K562 (cell line): ENCODE results near the gene HCRTR1. TPM values are rescaled to one million over a fixed set of nuclear protein-coding genes. Genes with fewer than 3 reads are reported as not detected.

Experiments
- ATAC-seq: fragments of 200-7000 bp; cut with Tn5 transposase; 3 replicates; pipeline ENCODE4 v1.9.1; 2020; ENCODE audit warnings: moderate library complexity
- BruUV-seq: library from RNA; stranded (reverse); fragments of 400-500 nt; replicated peaks from 2 replicates; lab custom pipeline; 2021; lab: Mats Ljungman, UMichigan
- CTCF ChIA-PET: fragments of 300-600 bp; formaldehyde crosslinking; extraction: SDS; loops from one replicate; lab custom pipeline; 2021; ENCODE audit warnings: low intra/inter-chr PET ratio; lab: Yijun Ruan, JAX
- POLR2A ChIA-PET: fragments of 300-600, 350-650 bp; sonication (Branson Sonifier 250); formaldehyde crosslinking; extraction: SDS; loops from one replicate; lab custom pipeline; 2021; ENCODE audit warnings: antibody characterized with exemption, inconsistent platforms; lab: Yijun Ruan, JAX
- DNase-seq, 4 experiments: peaks; one replicate each; pipeline versions ENCODE4 v3.0.0 to v3.0.0-alpha.2; 2011 to 2018; ENCODE audit warnings: low spot score in 3 of 4, mixed read lengths in 3 of 4; ENCODE audit errors: extremely low read depth in 1 of 4
- FAIRE-seq: peaks from 2 replicates; lab custom pipeline; 2011; peaks lifted over from hg19 to GRCh38; lab: Jason Lieb, UNC
- H2AFZ ChIP-seq: 2 replicates; pipeline ENCODE4 v1.6.0; 2011; ENCODE audit warnings: low read depth, low read length, control low read depth, inconsistent platforms
- H3K27ac ChIP-seq: fragments of 200-600 bp; 3 replicates; pipeline ENCODE4 v1.8.0; 2011; ENCODE audit warnings: low read depth, mild to moderate bottlenecking, control low read depth, inconsistent platforms, low read length, moderate library complexity, mixed read lengths; ENCODE audit errors: extremely low read depth
- H3K27me3 ChIP-seq, 2 experiments: fragments of 300-600 bp in 1 of 2; 2 replicates in 1 of 2; 3 replicates in 1 of 2; pipeline versions ENCODE4 v1.6.0 to v1.8.0; 2011; ENCODE audit warnings: inconsistent platforms in 2 of 2, low read length in 2 of 2, mild to moderate bottlenecking in 1 of 2, mixed read lengths in 1 of 2, moderate library complexity in 1 of 2; ENCODE audit not compliant: control insufficient read depth in 2 of 2, insufficient read depth in 2 of 2
- H3K36me3 ChIP-seq: fragments of 300-600 bp; 3 replicates; pipeline ENCODE4 v1.8.0; 2011; ENCODE audit warnings: mild to moderate bottlenecking, low read length, inconsistent platforms; ENCODE audit not compliant: control insufficient read depth, insufficient read depth
- H3K4me1 ChIP-seq, 2 experiments: fragments of 200-600 bp in 1 of 2; replicated peaks in 1 of 2; 2 replicates in 1 of 2; 3 replicates in 1 of 2; pipeline versions ENCODE4 v1.5.1 to v1.8.0; 2011; ENCODE audit warnings: inconsistent platforms in 2 of 2, low read length in 2 of 2, mild to moderate bottlenecking in 1 of 2, mixed read lengths in 1 of 2, moderate library complexity in 1 of 2; ENCODE audit not compliant: control insufficient read depth in 2 of 2, insufficient read depth in 2 of 2
- H3K4me2 ChIP-seq: 2 replicates; pipeline ENCODE4 v1.6.1; 2011; ENCODE audit warnings: low read length, control low read depth, inconsistent platforms, mixed read lengths; ENCODE audit not compliant: insufficient read depth
- H3K4me3 ChIP-seq: fragments of 200-600 bp; sonication (generic), shearing (Covaris generic); 2 replicates; pipeline ENCODE4 v1.5.1; 2016; ENCODE audit warnings: control low read depth, inconsistent platforms
- H3K79me2 ChIP-seq: fragments of 200-600 bp; 3 replicates; pipeline ENCODE4 v1.8.0; 2011; ENCODE audit warnings: low read length, inconsistent platforms; ENCODE audit not compliant: control insufficient read depth, insufficient read depth
- H3K9ac ChIP-seq, 2 experiments: 2 replicates each; pipeline versions ENCODE4 v1.6.0 to v1.6.1; 2011; ENCODE audit warnings: low read depth in 2 of 2, low read length in 2 of 2, control low read depth in 1 of 2, inconsistent platforms in 1 of 2, mild to moderate bottlenecking in 1 of 2, mixed read lengths in 1 of 2; ENCODE audit not compliant: insufficient read depth in 1 of 2
- H3K9me1 ChIP-seq: one replicate; pipeline ENCODE4 v1.6.0; 2011; ENCODE audit warnings: inconsistent platforms, mild to moderate bottlenecking, low read length, moderate library complexity; ENCODE audit not compliant: control insufficient read depth, insufficient read depth
- H3K9me3 ChIP-seq: replicated peaks from 2 replicates; pipeline ENCODE4 v1.5.1; 2011; ENCODE audit warnings: low read depth, low read length, inconsistent platforms; ENCODE audit not compliant: control insufficient read depth, insufficient read depth
- H4K20me1 ChIP-seq: replicated peaks from 2 replicates; pipeline ENCODE4 v1.6.1; 2011; ENCODE audit warnings: low read length, inconsistent platforms, mixed read lengths; ENCODE audit not compliant: control insufficient read depth, insufficient read depth
- IRF1 ChIP-seq: sonication (generic); formaldehyde crosslinking; IDR thresholded peaks from 2 replicates; pipeline ENCODE4 v1.8.0; 2022; ENCODE audit warnings: missing genetic modification reagents, mild to moderate bottlenecking, borderline replicate concordance
- MECOM ChIP-seq: fragments of 250-450 bp; sonication (Bioruptor Pico); IDR thresholded peaks from 2 replicates; pipeline ENCODE4 v1.8.0; 2022; ENCODE audit warnings: inconsistent platforms
- ZBTB34 ChIP-seq: fragments of 250-450 bp; sonication (Bioruptor Pico); IDR thresholded peaks from 2 replicates; pipeline ENCODE4 v1.8.0; 2021; ENCODE audit warnings: mild to moderate bottlenecking, moderate library complexity
- ZNF146 ChIP-seq: IDR thresholded peaks from one replicate; pipeline ENCODE4 v1.6.1; 2018; ENCODE audit warnings: missing compliant biosample characterization; ENCODE audit not compliant: unreplicated experiment
- ZNF592 ChIP-seq: fragments of 450-650 bp; IDR thresholded peaks from 2 replicates; pipeline ENCODE4 v1.6.1; 2017; ENCODE audit warnings: antibody characterized with exemption, mild to moderate bottlenecking
- WGBS: fragments of 100-300 bp; shearing (Covaris generic); methylation state at CpG from one replicate; pipeline ENCODE4 v1.1.6; 2016; ENCODE audit warnings: low coverage, mixed read lengths; ENCODE audit not compliant: insufficient coverage; ENCODE audit errors: missing lambda C conversion rate; 5-methylcytosine and 5-hydroxymethylcytosine counted together
- in situ Hi-C: fragments of 300-500 bp; cut with MboI; formaldehyde crosslinking; loops from 4 replicates; pipeline ENCODE4 v1.15.0; 2018; ENCODE audit warnings: inconsistent platforms, mixed read lengths
- intact Hi-C: fragments of 100-400 bp; cut with micrococcal nuclease; formaldehyde crosslinking; loops from 2 replicates; pipeline ENCODE4 v1.14.2; 2022
- polyA plus RNA-seq, 8 experiments: library from polyadenylated mRNA; depleted of rRNA in 4 of 8; stranded (reverse) in 5 of 8; unstranded in 3 of 8; fragments of >200 nt; fragmentation: Nextera tagmentation in 2 of 8; fragmentation: Illumina TruSeq in 1 of 8; extraction: Ambion mirVana in 2 of 8; extraction: Trizol in 1 of 8; gene quantifications; 2 replicates each; pipeline versions ENCODE4 v1.2.1 to v1.2.3, GENCODE V29; 2011 to 2014; ENCODE audit warnings: inconsistent platforms in 1 of 8, missing spikeins in 1 of 8
- total RNA-seq, 7 experiments: library from RNA; depleted of rRNA in 6 of 7; stranded (reverse); fragments of >200 nt in 6 of 7; fragmentation: Illumina TruSeq in 2 of 7; extraction: Trizol in 2 of 7; gene quantifications; 2 replicates each; pipeline versions ENCODE4 v1.2.1 to v1.2.3, GENCODE V29; 2011 to 2021; ENCODE audit warnings: low replicate concordance in 1 of 7

HCRTR1 gene
- total and polyA plus RNA-seq, 9 of the 15 experiments (the other 6 are each of a cell fraction or from before 2014, with no cell fraction given): not detected

GRCh38 chr1:31600641-31601040, 16.8 kb upstream of the HCRTR1 start (continued):
- TF ChIP-seq ZBTB34: no peak
- no peak for TF ChIP-seq IRF1 (CRISPR knock-in tag)
- TF ChIP-seq ZNF592: no peak

- no peak overlapping the region for H3K27ac ChIP-seq
- H2AFZ ChIP-seq: no peak overlapping the region
- no peaks in the 10 kb centered on the region for H4K20me1 ChIP-seq
- peaks cover 17 to 18% of the 10 kb centered on the region in 2 experiments; a peak in 4 of 5 replicates for H3K27me3 ChIP-seq
- H3K9me3 ChIP-seq: no peaks in the 10 kb centered on the region
- in situ Hi-C loops: no loop called here
- ChIA-PET CTCF (no interaction called here), POLR2A (interaction anchor here (0.7 kb wide), 1 partner anchor 156 kb away, joined by 6 read pairs; no protein-coding TSS in a partner anchor)
- no peak for ATAC-seq
- no peaks in the 10 kb centered on the region for H3K79me2 ChIP-seq
- H3K36me3 ChIP-seq: no peaks in the 10 kb centered on the region
- no peaks in the 10 kb centered on the region for H3K9me1 ChIP-seq
- no peak overlapping the region for H3K9ac ChIP-seq
- H3K4me3 ChIP-seq: no peak overlapping the region
- no peak overlapping the region for H3K4me2 ChIP-seq
- BruUV-seq: no TSS peak
- DNase-seq: no peak
- 0% methylated on average over 2 of the region's 2 CpGs for WGBS
- H3K4me1 ChIP-seq: no peaks in the 10 kb centered on the region
- no peak for FAIRE-seq
- intact Hi-C loops: no loop called here
- TF ChIP-seq MECOM (CRISPR knock-in tag) (no peak), ZNF146 (CRISPR knock-in tag) (peak; percentile 34)
Measured at GRCh38 chr1:31602081-31602480, 15.4 kb upstream of the HCRTR1 start.
